GM12873 (cell line): Measurements from ENCODE around the gene GPN2.
A peak's percentile ranks its signal among the peaks of the same experiment; 100 is the strongest.

ENCODE experiments used
- TF ChIP-seq, protein P1 (sequence below): IDR thresholded peaks from 2 replicates; pipeline ENCODE4 v1.5.1; 2012; ENCODE audit warnings: low read depth, mild to moderate bottlenecking, moderate library complexity, low read length, control low read depth; ENCODE audit not compliant: insufficient read depth; ENCODE audit errors: missing control alignments

The GPN2 gene

DNA sequence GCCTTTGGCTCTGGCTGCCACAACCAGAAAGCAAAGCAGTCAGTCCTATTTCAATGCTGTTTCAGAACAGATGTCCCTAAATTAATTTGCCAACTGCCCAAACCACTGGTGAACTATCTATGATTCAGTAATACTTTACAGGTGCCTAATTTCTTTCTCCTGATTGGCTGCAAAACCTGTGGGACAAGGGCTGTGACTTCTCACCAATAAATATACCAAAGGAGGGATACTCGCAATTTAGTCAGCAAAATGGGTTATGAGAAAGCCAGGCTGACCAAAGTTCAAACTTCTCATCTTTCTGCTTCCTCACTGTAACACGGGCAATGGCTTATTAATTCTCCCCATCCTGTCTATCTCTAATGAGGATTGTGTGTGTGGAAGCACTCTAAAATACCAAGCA, 12.8 kb downstream of the GPN2 start:
- TF ChIP-seq, protein P1, sequence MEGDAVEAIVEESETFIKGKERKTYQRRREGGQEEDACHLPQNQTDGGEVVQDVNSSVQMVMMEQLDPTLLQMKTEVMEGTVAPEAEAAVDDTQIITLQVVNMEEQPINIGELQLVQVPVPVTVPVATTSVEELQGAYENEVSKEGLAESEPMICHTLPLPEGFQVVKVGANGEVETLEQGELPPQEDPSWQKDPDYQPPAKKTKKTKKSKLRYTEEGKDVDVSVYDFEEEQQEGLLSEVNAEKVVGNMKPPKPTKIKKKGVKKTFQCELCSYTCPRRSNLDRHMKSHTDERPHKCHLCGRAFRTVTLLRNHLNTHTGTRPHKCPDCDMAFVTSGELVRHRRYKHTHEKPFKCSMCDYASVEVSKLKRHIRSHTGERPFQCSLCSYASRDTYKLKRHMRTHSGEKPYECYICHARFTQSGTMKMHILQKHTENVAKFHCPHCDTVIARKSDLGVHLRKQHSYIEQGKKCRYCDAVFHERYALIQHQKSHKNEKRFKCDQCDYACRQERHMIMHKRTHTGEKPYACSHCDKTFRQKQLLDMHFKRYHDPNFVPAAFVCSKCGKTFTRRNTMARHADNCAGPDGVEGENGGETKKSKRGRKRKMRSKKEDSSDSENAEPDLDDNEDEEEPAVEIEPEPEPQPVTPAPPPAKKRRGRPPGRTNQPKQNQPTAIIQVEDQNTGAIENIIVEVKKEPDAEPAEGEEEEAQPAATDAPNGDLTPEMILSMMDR, result no peak

DNA sequence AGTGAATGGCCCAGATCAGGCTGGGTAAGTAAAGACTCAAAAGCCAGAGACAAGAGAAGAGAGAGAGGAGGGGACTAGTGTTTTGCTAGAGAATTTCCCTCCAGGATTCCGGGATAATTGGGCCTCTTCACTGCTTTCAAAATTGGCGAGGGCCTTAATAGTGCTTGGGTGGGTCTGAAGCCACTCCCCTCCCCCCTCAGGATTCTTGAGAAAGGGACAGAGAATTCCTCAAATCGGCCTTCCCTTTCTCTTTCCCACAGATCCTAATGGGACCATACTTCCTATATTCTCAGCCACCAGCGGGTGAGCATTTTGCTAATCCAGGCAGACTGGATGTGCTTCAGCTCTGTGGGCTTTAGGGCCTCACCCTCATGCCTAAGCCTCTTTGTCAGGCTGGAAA, 15.2 kb downstream of the GPN2 start:
- TF ChIP-seq, protein P1, result no peak

DNA sequence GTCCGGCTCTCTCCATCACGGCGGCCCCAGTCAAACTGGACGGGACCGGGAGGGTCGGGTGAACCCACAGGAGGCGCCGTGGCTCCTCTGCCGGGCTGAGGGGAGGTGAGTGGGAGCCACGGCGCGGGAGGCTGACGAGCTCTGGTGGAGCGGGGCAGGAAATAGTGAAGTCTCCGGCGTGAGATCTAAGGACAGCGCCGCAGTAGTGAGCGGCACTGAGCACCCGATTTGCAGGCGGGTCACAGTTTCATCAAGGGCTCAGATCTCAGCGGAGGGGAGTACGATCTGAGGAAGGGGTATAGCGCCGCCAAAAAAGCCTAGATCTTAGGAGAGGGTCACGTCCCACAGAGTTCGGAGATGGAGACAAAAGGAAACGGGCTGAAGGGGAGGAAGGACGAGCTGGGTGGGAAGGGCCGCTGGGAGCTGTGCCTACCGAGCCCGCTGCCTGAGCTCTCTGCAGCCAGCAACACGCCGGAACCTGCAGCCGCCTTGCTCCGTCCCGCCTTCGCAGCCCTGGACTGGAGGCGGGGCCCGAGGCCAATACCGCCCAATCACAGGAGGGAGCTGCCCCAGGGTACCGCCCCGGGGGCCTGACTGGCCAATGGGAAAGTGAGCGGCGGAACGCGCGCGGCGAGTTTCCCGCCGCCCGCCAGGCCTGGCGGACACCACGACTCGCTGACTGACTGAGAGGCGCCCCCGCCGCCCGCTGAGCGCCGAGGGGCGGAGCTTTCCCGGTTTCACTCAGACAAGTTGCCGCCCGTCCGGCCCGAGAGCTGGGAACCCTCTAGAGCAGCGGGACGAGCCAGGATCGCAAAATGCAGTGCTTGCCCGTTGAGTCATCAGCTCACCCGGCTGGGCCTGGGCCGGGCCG, 25.2 kb downstream of the GPN2 start:
- TF ChIP-seq, protein P1, result peak; percentile 18

DNA sequence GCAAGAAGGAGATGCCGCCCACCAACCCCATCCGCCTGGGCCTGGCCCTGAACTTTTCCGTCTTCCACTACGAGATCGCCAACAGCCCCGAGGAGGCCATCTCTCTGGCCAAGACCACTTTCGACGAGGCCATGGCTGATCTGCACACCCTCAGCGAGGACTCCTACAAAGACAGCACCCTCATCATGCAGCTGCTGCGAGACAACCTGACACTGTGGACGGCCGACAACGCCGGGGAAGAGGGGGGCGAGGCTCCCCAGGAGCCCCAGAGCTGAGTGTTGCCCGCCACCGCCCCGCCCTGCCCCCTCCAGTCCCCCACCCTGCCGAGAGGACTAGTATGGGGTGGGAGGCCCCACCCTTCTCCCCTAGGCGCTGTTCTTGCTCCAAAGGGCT, 26.4 kb downstream of the GPN2 start:
- TF ChIP-seq, protein P1, result no peak

DNA sequence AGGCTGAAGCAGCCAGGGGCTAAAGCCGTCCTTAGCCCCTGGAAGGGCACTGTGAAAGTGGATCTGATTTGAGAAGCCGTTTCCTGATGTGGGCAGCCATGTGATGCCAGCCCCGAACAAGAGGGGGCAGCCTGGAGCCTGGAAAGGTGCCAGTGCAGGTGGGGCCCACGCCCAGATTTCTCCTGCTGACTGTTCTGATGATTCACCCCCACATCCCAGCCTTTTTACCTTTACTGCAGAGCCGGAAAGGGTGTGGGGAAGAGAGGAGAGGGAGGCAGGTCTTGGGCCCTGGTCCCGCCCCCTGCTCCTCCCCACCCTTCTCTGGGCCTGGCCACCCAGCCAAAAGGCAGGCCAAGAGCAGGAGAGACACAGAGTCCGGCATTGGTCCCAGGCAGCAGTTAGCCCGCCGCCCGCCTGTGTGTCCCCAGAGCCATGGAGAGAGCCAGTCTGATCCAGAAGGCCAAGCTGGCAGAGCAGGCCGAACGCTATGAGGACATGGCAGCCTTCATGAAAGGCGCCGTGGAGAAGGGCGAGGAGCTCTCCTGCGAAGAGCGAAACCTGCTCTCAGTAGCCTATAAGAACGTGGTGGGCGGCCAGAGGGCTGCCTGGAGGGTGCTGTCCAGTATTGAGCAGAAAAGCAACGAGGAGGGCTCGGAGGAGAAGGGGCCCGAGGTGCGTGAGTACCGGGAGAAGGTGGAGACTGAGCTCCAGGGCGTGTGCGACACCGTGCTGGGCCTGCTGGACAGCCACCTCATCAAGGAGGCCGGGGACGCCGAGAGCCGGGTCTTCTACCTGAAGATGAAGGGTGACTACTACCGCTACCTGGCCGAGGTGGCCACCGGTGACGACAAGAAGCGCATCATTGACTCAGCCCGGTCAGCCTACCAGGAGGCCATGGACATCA, 27.1 kb downstream of the GPN2 start, which contains the start of gene SFN:
Gene SFN (plus strand): TSS at position 369 of the 904 bp plus-strand sequence. CDS start 64 bp downstream, at position 433.
- TF ChIP-seq, protein P1, result peak; percentile 79

DNA sequence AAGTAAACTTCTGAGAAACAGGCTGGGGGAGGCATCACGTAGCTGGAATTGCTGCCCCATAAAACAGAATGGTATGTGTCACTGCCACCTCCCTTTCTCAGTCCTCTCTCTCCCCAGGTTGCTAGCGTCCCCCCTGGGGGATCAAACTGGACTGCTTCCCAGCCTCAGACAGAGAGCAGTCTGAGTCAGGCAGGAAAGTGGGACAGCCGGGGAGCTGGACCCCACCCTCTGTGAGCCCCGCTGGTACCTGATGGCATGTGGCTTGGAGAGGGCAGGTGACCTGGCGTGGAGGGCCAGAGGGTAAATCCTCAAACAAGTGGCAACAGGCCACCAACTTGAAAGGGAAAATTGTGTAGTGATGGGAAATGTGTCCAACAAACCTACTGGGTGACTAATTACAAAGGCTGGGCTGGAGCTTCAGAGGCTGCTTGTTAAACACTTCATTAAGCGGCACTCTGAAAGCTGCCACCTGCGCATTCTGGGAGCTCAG, 28.1 kb downstream of the GPN2 start:
- TF ChIP-seq, protein P1, result no peak

DNA sequence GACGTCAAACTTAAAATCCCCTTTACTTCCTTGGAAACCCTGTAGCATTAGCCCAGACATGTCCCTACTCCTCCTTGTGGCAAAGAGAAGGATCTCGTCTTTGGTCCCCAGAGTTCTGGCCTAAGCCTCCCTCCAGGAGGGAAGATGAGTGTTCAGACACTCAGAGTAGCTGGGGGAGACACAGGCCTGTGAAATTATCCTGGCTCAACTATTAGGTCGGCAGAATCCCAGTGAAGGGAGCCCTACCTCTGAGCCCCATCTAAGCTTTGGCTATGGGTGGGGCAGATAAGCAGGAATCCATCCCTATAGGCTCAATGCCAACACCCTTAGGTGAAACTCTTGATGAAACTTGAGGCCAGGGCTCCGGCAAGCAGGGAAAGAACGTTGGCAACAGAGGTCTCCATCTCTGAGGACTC, 28.8 kb downstream of the GPN2 start:
- TF ChIP-seq, protein P1, result peak; percentile 9
